K562 (cell line): ENCODE results near the gene GATAD2B. TPM values are rescaled to one million over a fixed set of nuclear protein-coding genes. Genes with fewer than 3 reads are reported as not detected.

ENCODE experiments used
- ASH1L ChIP-seq: fragments of 450-650 bp; IDR thresholded peaks from 2 replicates; pipeline ENCODE4 v1.6.1; 2018; ENCODE audit warnings: borderline replicate concordance, mild to moderate bottlenecking, low read depth; ENCODE audit not compliant: partially characterized antibody
- ATF3 ChIP-seq, 2 experiments: fragments of 450-650 bp in 1 of 2; sonication (generic) in 1 of 2; formaldehyde crosslinking in 1 of 2; IDR thresholded peaks in 1 of 2; conservative IDR thresholded peaks in 1 of 2; 2 replicates each; pipeline versions ENCODE4 v1.6.1 to v1.8.1; 2016 to 2023; ENCODE audit warnings: mild to moderate bottlenecking in 2 of 2, moderate library complexity in 2 of 2, inconsistent platforms in 1 of 2, missing genetic modification reagents in 1 of 2
- BHLHE40 ChIP-seq: IDR thresholded peaks from 2 replicates; pipeline ENCODE4 v1.6.1; 2011; ENCODE audit warnings: low read length, improper control_type of control experiment
- CBX3 ChIP-seq, 2 experiments: IDR thresholded peaks; 1 replicate in 1 of 2; 2 replicates in 1 of 2; pipeline ENCODE4 v1.6.1; 2012; ENCODE audit warnings: inconsistent platforms in 2 of 2, low read length in 2 of 2, borderline replicate concordance in 1 of 2, control low read depth in 1 of 2
- CREB1 ChIP-seq, 2 experiments: sonication (generic) in 1 of 2; formaldehyde crosslinking in 1 of 2; IDR thresholded peaks; 2 replicates each; pipeline versions ENCODE4 v1.6.1 to v1.8.0; 2012 to 2022; ENCODE audit warnings: inconsistent platforms in 1 of 2, mild to moderate bottlenecking in 1 of 2, missing genetic modification reagents in 1 of 2, moderate library complexity in 1 of 2
- E2F1 ChIP-seq: sonication (generic); formaldehyde crosslinking; IDR thresholded peaks from 2 replicates; pipeline ENCODE4 v1.8.1; 2023; ENCODE audit warnings: mild to moderate bottlenecking, missing genetic modification reagents, moderate library complexity
- HNRNPUL1 ChIP-seq: fragments of 200-400 bp; formaldehyde crosslinking; IDR thresholded peaks from 2 replicates; pipeline ENCODE4 v1.6.1; 2017; ENCODE audit warnings: low read length
- NFIX ChIP-seq: fragments of 250-450 bp; sonication (Bioruptor Pico); IDR thresholded peaks from 2 replicates; pipeline ENCODE4 v1.4.0; 2020; ENCODE audit warnings: low read depth, mild to moderate bottlenecking, moderate library complexity
- POLR2B ChIP-seq: fragments of 450-650 bp; IDR thresholded peaks from 2 replicates; pipeline ENCODE4 v1.6.1; 2018; ENCODE audit warnings: low read depth; ENCODE audit not compliant: partially characterized antibody
- POLR3A ChIP-seq: IDR thresholded peaks from 2 replicates; pipeline ENCODE4 v1.6.1; 2011; ENCODE audit warnings: borderline replicate concordance, mild to moderate bottlenecking, moderate library complexity; ENCODE audit not compliant: insufficient read length, insufficient read depth; ENCODE audit errors: extremely low read depth
- RB1 ChIP-seq: fragments of 450-650 bp; IDR thresholded peaks from 2 replicates; pipeline ENCODE4 v1.6.1; 2017; ENCODE audit warnings: low read depth, mild to moderate bottlenecking
- TEAD1 ChIP-seq, 2 experiments: fragments of 450-650 bp in 1 of 2; sonication (generic) in 1 of 2; formaldehyde crosslinking; IDR thresholded peaks; 2 replicates each; pipeline versions ENCODE4 v1.4.0 to v1.8.0; 2020 to 2022; ENCODE audit warnings: mild to moderate bottlenecking in 2 of 2, missing genetic modification reagents in 1 of 2
- polyA plus RNA-seq, 8 experiments: library from polyadenylated mRNA; depleted of rRNA in 4 of 8; stranded (reverse) in 5 of 8; unstranded in 3 of 8; fragments of >200 nt; fragmentation: Nextera tagmentation in 2 of 8; fragmentation: Illumina TruSeq in 1 of 8; extraction: Ambion mirVana in 2 of 8; extraction: Trizol in 1 of 8; gene quantifications; 2 replicates each; pipeline versions ENCODE4 v1.2.1 to v1.2.3, GENCODE V29; 2011 to 2014; ENCODE audit warnings: inconsistent platforms in 1 of 8, missing spikeins in 1 of 8
- total RNA-seq, 7 experiments: library from RNA; depleted of rRNA in 6 of 7; stranded (reverse); fragments of >200 nt in 6 of 7; fragmentation: Illumina TruSeq in 2 of 7; extraction: Trizol in 2 of 7; gene quantifications; 2 replicates each; pipeline versions ENCODE4 v1.2.1 to v1.2.3, GENCODE V29; 2011 to 2021; ENCODE audit warnings: low replicate concordance in 1 of 7
- TF ChIP-seq, protein P1 (sequence below): IDR thresholded peaks from 3 replicates; pipeline ENCODE4 v1.6.1; 2011; ENCODE audit warnings: borderline replicate concordance, mild to moderate bottlenecking; ENCODE audit not compliant: insufficient read length, insufficient read depth
- TF ChIP-seq, protein P2 (sequence below): sonication (generic); formaldehyde crosslinking; IDR thresholded peaks from 2 replicates; pipeline ENCODE4 v1.4.0; 2020; ENCODE audit warnings: mild to moderate bottlenecking, missing genetic modification reagents
- TF ChIP-seq, protein P3 (sequence below): fragments of 450-650 bp; IDR thresholded peaks from 2 replicates; pipeline ENCODE4 v1.6.1; 2016
- TF ChIP-seq, protein P4 (sequence below): sonication (generic); formaldehyde crosslinking; IDR thresholded peaks from 2 replicates; pipeline ENCODE4 v1.8.0; 2022; ENCODE audit warnings: mild to moderate bottlenecking, low read depth, missing genetic modification reagents

Gene GATAD2B
- total and polyA plus RNA-seq, 9 of the 15 experiments (the other 6 are each of a cell fraction or from before 2014, with no cell fraction given) = 1.5 to 40.2 (median 4.9) TPM

- TF ChIP-seq, protein P1, sequence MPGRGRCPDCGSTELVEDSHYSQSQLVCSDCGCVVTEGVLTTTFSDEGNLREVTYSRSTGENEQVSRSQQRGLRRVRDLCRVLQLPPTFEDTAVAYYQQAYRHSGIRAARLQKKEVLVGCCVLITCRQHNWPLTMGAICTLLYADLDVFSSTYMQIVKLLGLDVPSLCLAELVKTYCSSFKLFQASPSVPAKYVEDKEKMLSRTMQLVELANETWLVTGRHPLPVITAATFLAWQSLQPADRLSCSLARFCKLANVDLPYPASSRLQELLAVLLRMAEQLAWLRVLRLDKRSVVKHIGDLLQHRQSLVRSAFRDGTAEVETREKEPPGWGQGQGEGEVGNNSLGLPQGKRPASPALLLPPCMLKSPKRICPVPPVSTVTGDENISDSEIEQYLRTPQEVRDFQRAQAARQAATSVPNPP = no peak
- TF ChIP-seq NFIX (CRISPR knock-in tag) (no peak), POLR2B (peak; percentile 98), CREB1 (IDR thresholded peaks at IDR 0.05) (peak; percentile 54), CREB1 (CRISPR knock-in tag; IDR thresholded peaks at IDR 0.05) (peak; percentile 47; the same call in 1 of the 2 replicates), ASH1L (no peak), ATF3 (IDR thresholded peaks at IDR 0.05) (no peak), ATF3 (CRISPR knock-in tag; conservative IDR thresholded peaks at IDR 0.05) (no peak; the same call in 1 of the 2 replicates), RB1 (peak; percentile 84; the same call in 1 of the 2 replicates), POLR3A (no peak), CBX3 (IDR thresholded peaks at IDR 0.05; ENCODE audit: borderline replicate concordance in 1 of 2, low read length in 2 of 2) (no peak), TEAD1 (CRISPR knock-in tag; IDR thresholded peaks at IDR 0.05) (0 out of 4 replicates have a peak, but pooled peaks of 1 of the 2 experiments have one; percentile 10), HNRNPUL1 (no peak), BHLHE40 (0 out of 2 replicates have a peak, but pooled peaks have one; percentile 4), E2F1 (CRISPR knock-in tag) (no peak; the same call in 1 of the 2 replicates)
- TF ChIP-seq, protein P2, sequence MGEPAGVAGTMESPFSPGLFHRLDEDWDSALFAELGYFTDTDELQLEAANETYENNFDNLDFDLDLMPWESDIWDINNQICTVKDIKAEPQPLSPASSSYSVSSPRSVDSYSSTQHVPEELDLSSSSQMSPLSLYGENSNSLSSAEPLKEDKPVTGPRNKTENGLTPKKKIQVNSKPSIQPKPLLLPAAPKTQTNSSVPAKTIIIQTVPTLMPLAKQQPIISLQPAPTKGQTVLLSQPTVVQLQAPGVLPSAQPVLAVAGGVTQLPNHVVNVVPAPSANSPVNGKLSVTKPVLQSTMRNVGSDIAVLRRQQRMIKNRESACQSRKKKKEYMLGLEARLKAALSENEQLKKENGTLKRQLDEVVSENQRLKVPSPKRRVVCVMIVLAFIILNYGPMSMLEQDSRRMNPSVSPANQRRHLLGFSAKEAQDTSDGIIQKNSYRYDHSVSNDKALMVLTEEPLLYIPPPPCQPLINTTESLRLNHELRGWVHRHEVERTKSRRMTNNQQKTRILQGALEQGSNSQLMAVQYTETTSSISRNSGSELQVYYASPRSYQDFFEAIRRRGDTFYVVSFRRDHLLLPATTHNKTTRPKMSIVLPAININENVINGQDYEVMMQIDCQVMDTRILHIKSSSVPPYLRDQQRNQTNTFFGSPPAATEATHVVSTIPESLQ (CRISPR knock-in tag) = peak; percentile 86
- TF ChIP-seq, protein P3, sequence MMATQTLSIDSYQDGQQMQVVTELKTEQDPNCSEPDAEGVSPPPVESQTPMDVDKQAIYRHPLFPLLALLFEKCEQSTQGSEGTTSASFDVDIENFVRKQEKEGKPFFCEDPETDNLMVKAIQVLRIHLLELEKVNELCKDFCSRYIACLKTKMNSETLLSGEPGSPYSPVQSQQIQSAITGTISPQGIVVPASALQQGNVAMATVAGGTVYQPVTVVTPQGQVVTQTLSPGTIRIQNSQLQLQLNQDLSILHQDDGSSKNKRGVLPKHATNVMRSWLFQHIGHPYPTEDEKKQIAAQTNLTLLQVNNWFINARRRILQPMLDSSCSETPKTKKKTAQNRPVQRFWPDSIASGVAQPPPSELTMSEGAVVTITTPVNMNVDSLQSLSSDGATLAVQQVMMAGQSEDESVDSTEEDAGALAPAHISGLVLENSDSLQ = no peak
- TF ChIP-seq, protein P4, sequence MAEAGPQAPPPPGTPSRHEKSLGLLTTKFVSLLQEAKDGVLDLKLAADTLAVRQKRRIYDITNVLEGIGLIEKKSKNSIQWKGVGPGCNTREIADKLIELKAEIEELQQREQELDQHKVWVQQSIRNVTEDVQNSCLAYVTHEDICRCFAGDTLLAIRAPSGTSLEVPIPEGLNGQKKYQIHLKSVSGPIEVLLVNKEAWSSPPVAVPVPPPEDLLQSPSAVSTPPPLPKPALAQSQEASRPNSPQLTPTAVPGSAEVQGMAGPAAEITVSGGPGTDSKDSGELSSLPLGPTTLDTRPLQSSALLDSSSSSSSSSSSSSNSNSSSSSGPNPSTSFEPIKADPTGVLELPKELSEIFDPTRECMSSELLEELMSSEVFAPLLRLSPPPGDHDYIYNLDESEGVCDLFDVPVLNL = no peak
These were observed 139.3 kb downstream of the GATAD2B start (continued) for GRCh38 chr1:153783233-153784190.
